ENCODE data around the gene CD53.
"Not testable (repeated sequence)": the region's sequence is repeated elsewhere in the genome, so short reads cannot be mapped to it uniquely, and the experiment has no call there.

CD53 gene, protein sequence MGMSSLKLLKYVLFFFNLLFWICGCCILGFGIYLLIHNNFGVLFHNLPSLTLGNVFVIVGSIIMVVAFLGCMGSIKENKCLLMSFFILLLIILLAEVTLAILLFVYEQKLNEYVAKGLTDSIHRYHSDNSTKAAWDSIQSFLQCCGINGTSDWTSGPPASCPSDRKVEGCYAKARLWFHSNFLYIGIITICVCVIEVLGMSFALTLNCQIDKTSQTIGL

DNA sequence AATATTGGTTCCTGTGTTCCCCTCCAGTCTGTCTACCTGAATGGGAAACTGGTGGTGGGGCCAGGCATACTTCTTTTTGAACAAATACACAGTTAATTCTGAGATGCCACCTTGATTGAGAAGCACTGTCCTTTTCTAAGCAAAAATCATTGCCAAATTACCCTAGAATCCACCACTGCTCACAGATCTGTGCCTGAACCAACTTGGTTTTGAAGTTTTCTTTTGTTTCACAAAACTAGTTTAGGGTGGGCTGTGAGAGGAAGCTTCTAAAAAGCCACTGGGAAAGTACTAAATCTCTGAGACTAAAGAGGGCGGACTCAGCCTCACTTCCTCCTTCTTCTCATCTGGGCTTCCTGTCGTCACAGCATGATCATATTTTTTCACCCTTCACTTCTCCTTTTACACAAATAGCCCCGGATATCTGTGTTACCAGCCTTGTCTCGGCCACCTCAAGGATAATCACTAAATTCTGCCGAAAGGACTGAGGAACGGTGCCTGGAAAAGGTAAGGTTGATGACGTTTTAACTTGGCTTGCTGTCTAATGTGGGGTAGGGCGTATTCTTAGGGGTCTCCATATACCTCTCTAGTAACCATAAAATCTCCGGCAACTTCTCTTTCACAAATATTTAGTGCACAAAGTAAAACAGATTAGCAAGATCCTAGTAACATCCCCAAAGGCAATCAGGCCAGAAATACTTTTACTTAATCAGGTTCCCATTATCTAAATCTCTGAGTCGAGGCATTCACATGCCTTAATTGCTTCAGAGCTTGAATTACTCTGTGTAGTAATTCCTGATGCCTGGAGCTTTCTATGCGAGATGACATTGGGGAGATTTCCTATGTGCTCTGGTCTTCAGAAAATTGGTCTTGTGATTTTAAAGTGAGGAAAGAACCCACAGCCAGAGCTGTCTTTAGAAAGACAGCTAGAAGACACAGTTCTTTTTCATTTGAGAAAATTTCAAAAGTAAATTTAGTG lies at the start of gene CD53:
TSS of gene CD53 (plus strand) at position 404 of the 976 bp plus-strand sequence. CDS start 18,261 bp downstream, outside the sequence.
- no peak for FAIRE-seq

DNA sequence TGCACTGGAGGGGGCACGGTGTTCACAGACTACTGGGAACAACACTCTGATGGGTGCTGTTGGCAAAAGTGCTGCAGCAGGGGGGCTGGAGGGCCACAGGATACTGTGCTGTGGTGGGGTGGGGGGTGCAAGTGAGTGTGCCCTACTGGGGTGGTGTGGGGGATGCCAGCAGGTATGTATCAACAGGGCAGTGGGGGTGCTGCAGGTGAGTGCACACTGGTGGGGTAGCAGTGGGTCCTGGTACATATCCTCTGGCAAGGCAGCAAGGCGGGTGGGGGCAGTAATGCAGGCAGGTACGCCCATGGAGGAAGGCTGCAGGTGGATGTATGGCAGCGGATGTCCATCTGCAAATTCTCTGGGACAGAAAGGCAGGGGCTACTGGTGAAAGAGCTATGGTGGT lies 48.8 kb upstream of the CD53 start:
- no peak for FAIRE-seq

DNA sequence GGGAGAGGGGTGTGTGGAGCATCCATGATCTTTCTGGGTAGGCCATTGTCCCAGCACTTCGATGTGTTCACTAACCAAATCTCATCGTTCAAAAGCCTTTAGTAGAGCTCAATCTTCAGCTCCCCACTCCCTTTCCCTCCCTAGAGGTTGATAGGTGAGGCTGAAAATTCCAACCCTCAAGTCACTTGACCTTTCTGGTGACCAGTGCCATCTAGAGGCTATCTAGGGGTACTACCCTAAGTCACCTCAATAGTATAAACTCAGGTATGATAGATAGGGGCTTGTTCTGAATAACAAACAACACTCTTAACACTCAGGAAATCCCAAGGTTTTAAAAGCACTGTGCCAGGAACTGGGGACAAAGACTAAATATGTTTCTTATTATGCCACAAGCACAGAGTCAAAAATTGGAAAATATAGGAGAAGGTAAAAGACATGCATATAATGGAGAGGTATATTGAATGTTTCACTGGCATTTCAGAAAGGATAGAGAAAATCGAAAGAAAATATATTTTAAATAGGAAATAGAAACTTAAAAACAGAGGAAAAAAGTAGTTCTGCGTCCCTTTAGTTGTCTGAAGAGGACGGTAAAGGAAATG lies 42.9 kb upstream of the CD53 start:
- no peak for FAIRE-seq

DNA sequence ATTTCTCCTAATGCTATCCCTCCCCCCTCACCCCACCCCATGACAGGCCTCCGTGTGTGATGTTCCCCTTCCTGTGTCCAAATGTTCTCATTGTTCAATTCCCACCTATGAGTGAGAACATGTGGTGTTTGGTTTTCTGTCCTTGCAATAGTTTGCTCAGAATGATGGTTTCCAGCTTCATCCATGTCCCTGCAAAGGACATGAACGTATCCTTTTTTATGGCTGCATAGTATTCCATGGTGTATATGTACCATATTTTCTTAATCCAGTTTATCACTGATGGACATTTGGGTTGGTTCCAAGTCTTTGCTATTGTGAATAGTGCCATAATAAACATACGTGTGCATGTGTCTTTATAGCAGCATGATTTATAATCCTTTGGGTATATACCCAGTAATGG lies 39.2 kb upstream of the CD53 start:
- FAIRE-seq = not testable (repeated sequence)

DNA sequence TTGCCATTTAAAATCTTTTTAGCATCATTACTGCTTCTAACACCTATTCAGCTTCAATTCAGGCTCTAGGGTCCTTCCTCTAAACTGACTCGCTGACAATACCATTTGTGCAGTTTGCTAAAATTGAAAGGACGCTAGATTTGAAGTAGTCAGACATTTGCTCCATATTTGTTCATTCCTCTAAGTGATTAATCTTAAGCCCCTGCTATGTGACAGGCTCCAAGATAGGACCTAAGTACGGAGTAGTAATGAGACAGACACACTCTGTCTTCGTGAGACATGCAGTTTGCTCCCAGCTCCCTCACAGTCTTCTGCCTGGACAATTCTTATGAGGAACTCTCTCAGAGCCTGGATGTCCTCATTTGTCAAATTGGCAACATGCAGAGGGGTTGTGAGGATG lies 26.1 kb upstream of the CD53 start:
- FAIRE-seq = no peak

DNA sequence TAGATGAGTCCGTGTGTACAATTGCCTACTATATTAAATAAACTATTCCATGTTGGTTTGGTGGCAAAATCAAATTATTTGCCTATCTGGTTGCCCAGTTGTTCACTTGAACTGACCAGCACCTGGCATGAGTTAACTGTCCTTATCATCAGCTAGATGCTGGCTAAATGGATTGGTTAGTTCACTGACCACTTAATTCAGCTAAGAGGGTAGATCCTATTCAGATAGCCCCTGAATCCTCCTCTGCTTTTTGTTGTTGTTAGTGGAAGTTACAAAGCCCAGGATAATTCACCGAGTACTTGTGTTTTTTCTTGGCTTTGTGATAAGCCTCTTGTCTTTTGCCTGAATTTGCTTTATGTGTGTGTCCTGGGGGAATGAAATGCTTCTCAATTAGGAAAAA lies 22.8 kb upstream of the CD53 start:
- no peak for FAIRE-seq

DNA sequence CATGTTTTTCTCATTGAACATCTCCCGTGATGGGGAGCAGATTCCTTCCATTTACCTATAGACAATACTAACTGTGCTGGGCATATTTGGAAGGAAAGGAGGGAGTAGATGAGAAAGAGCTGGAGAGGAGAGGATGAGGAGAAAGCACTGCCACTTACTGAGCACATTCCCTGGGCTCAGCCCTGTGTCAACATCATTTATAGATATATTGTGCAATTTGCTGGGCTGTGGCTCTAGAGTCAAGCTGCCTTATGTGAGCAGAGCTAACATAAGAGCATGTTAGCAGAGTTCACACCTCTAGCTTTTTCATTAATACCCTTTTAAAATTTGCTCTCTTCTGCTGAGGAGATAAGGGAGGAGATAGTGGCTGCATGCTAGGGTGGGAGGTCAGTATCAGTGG lies 22.3 kb upstream of the CD53 start:
- no peak for FAIRE-seq

DNA sequence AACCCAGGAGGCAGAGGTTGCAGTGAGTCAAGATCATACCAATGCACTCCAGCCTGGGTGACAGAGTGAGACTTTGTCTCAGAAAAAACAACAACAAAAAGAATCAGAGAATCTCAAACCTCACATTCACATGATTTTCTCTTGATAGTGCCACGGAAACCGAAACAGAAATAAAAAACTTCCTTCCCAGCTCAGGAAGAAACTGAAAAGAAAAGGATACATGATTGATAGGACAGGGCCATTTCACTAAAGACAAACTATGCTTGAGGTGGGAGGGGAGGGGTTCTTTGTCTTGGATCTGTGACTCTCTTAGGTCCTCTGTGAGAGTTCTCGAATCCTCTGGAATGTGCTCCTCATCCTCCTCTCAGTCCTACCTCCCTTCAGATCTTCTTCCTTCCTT lies 19.8 kb upstream of the CD53 start:
- no peak for FAIRE-seq

DNA sequence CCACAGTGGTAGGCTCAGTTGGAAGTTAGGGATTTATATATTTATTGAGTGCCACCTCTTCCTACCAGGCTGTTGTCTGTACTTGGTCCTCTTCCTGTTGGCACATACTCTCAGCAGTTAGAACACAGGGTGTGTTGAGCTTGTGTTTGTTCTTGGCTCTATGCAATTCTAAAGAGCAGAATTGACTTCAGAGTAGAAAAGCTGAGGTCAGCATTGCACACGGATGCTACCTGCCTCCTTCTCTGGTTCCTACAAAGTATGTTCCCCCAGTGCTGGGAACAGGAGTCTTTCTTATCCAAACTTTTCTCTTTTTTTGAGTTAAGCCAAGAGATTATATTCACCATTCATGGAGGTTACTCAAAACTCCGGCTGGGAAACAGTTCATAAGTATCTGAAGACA lies 16.5 kb upstream of the CD53 start:
- no peak for FAIRE-seq

DNA sequence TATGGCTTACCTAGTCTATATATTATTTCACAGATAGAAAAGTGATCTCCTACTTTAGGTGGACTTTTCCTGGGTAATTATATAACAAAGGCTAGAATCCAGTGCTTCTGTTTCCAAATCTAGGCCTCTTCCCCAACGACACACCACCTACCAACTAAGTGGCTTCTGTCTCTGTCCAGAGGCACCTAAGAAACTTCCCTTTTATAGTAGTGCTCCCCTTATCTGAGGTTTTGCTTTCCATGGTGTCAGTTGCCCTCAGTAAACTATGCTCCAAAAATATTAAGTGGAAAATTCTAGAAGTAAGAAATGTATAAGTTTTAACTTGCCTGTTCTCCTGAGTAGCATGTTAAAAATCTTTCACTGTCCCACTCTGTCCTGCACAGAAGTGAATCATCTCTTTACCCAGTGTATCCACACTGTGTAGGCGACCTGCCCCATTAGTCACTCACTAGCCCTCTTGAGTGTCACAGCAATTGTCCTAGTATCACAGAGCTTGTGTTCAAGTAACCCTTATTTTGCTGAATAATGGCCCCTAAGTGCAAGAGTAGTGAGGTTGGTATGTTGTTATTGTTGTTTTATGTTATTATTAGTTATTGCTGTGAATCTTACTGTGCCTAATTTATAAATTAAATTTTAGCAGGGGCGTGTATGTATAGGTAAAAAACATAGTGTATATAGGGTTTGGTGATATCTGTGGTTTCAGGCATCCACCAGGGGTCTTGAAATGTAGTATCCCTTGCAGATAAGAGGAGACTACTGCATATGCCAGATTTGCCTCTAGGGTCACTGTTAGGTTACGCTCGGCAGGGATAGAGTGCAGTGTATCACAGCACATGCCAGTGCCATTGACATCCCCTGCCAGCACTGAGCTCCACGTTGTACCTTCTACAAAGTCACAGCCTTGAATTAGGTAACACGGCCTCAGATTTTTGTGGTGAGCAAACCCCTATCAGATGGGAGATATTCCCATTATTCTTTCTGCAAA lies 14.7 kb upstream of the CD53 start:
- FAIRE-seq = no peak

DNA sequence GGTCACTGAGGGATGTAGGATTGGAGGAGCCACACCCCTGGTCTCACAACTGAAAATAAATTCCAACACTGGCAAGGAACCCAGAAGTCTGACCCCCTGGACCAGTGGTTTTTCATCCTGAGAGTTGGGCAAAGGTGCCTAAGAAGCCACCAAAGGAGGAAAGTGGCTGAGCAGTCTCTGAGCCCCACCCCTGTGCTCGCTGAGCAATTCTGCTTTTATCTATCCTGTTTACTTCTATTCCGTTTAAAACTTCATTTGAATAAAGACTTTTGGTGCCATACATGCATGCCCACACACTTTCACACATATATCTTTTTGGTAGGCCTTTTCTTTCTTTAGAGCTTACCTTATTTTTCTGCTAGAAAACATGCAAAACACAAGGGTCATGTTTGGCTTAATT lies 13.9 kb upstream of the CD53 start:
- FAIRE-seq = no peak

DNA sequence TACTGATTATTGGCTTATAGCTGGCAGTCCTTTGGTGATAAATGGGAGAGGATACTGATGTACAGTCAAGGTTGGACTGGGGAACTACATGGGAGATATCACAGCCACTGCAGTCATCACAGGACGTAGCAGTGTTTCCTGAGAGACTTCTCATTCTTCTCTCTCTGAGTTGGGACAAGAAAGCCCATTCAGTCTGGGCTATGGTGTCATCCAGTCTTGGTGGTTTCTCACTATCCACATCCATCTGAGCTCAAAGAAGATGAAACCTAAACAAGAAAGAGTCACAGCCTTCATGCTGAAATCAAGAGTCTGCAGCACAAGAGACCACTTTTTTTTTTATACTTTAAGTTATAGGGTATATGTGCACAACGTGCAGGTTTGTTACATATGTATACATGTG lies 12.8 kb upstream of the CD53 start:
- FAIRE-seq = no peak

DNA sequence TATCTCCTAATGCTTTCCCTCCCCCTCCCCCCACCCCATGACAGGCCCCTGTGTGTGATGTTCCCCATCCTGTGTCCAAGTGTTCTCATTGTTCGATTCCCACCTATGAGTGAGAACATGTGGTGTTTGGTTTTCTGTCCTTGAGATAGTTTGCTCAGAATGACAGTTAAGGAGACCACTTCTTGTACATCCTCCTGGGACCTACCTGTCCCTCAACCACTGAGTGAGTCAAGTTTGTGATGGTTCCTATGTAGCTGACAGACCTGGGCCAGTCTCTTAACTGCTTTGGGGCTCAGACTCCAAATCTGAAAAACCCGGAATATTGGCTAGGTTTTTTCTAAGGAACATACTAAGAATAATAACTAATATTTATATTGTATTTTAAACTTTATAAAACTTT lies 12.3 kb upstream of the CD53 start:
- not testable (repeated sequence) for FAIRE-seq

DNA sequence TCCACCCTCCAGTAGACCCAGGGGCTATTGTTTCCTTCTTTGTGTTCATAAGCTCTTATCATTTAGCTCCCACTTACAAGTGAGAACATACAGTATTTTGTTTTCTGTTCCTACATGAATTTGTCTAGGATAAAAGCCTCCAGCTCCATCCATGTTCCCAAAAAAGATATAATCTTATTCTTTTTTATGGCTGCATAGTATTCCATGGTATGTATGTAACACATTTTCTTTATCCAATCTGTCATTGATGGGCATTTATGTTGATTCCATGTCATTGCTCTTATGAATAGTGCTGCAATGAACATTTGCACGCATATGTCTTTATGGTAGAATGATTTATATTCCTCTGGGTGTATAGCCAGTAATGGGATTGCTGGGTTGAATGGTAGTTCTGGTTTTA lies 11.0 kb upstream of the CD53 start:
- FAIRE-seq = not testable (repeated sequence)

DNA sequence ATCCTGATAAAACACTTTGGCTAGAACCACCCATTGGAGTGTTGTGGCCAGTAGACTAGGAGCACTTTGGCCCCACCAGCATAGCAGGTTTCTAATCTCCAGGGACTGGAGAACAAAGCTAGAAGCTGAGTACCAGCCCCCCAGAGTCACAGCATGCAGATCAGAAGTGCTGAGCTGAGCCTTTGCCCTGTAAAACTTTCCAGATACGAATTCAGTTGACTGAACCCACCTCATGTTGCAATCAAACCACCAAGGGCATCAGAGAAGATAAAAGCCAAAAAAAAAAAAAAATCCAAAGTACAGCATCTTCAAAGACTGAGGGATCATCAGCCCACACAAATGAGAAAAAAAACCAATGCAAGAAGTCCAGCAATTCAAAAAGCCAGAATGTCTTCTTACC lies 8.7 kb upstream of the CD53 start:
- FAIRE-seq = no peak

DNA sequence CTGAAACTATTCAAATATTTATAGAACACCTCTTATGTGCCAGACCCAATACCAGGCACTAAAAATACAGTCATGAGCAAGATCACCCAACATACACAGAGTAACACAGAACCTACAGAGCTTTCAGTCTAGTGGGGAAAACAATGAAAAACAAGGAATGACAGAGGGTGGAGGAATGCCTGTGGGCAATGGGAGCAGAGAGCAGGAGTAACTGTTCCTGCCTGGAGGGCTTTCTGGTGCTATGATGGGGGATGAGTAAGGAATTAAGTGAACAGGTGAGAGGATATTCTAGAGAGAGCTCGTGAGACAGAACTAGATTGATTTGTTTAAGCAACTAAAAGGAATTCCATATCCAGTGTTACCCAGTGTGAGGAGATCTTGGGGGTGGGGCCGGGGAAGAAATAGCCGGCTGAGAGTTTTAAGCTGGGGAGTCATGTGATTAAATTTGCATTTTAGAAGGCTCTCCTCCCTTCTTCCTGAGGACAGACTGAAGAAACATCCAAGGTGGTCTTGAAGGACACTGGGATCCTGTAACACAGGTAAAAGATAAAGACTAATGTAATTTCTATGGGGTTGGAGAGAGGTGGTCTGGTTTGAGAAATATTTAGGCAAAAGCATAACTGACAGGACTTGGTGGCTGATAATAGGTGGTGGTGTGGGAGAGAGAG lies 2.1 kb upstream of the CD53 start:
- FAIRE-seq = no peak

DNA sequence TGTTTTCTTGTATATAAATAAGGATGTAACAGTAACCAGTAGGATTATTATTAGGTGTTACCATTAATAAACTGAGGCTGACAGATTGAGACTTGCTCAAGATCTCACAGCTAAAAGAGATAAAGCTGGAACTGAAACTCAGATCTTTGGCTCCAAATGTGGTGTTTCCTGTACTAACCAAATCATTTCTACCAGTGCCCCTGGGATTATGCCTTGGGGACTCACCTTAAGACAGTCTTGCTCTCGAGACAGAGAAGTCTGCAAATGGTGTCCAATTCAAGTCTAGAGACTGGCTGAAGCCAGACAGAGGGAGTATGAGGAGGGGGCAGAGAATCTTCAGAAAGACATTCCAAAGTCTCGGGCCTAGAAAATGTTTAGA lies 593 bp upstream of the CD53 start:
- no peak for FAIRE-seq

DNA sequence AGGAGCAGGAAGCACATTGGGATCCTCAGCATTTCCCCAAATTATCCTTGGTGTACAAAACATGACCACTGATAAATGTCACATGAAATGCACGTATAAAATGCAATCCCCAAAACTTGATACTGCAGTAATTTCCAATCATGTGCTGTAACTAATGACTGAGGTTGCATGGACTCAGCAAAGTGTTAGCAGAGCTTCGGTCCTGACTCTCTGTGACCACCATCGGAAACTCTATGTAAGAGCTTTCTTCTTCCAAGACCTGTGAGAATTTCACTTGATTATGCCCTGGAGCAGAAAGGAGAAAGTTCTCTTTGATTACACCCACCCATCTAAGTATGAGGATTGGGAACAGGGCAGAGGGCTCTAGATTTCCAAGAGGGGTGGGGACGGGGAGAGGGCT lies 908 bp downstream of the CD53 start:
- FAIRE-seq = no peak

DNA sequence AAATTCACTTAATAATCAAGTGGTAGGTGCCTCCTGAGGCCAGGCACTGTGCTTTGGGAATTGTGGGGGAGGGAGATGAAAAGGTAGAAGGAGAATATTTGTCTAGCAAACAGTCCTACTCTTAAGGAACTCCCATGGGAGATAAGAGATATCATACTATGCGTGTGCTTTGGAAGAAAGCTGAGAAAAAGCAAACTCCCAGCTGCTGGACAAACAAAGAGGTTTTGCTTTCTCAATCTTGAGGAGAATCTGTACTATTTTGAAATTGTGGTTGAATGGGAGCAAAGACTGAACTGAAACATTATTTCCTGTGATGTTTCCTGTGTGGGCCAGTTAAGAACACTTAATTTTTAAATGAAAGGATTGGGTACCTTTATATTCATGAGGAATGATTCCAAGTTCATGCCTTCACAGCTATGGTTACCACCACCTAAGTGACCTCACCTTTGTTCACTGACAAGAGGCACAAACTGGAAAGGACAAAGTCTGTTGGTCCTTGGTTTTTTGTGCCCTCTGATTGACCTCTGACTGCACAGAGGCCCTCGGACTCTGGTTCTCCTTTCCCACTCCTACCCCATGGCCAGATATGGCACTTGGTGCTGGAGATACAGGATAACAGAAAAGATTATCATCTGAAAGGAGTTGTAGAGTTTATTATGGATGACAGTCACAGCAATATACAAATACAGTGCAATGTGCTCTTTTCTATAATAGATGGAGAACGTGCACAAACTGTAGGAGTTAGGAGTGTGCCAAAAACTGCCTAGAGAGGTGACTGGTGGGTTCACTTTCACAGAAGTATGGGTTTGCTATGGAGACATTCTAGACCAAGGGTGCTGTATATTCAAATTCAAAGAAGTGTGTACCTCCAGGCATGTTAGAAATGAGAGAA lies 1.6 kb downstream of the CD53 start:
- FAIRE-seq = no peak

DNA sequence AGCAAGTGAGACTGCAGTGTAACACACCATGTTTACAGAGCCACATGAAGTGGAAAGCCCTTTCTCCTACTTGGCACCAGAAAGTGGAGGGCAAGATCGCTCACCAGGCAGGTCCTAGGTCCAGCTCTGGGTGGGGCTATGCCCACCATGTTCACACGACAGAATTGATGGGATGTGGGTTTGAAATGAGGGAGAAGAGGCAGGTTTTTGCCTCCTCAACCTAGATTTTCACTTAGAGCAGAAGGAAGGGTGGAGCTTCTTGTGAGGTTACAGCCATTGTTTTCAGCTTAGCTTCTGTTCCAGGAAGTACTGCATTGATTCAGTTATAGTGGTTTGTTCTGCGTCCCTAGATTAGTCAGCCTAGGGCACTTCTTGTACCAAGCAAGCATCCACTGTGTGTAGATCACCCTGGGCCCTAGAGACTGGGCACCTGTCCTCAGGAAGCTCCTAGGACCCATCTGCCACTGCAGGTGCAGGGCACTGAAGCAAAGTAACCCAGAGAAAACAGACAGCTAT lies 2.3 kb downstream of the CD53 start:
- FAIRE-seq = no peak
